IMR-90 (cell line): ENCODE results near the gene ZNF525. TPM values are rescaled to one million over a fixed set of nuclear protein-coding genes. Genes with fewer than 3 reads are reported as not detected.

Experiments used
- ATAC-seq: fragments of 200-7000 bp; cut with Tn5 transposase; 2 replicates; pipeline ENCODE4 v1.9.1; 2020; ENCODE audit warnings: low read depth, mild to moderate bottlenecking, moderate library complexity
- BruUV-seq: library from RNA; stranded (reverse); fragments of 400-500 nt; replicated peaks from 2 replicates; lab custom pipeline; 2021; lab: Mats Ljungman, UMichigan
- CTCF ChIA-PET: fragments of 300-600 bp; formaldehyde crosslinking; extraction: SDS; loops from one replicate; lab custom pipeline; 2021; ENCODE audit warnings: antibody characterized with exemption; lab: Yijun Ruan, JAX
- POLR2A ChIA-PET: fragments of 300-600 bp; sonication (Branson Sonifier 250); formaldehyde crosslinking; loops from one replicate; lab custom pipeline; 2022; ENCODE audit warnings: antibody characterized with exemption; ENCODE audit not compliant: unreplicated experiment; lab: Charles Lee
- DNase-seq: peaks from one replicate; pipeline ENCODE4 v3.0.0; 2013
- H2AFZ ChIP-seq: replicated peaks from 2 replicates; pipeline ENCODE3; 2013; ENCODE audit warnings: low read length, mild to moderate bottlenecking; ENCODE audit not compliant: poor library complexity
- H2AK5ac ChIP-seq: 2 replicates; pipeline ENCODE4 v1.6.1; 2013; ENCODE audit warnings: low read depth, low read length, inconsistent platforms
- H2AK9ac ChIP-seq: replicated peaks from 2 replicates; pipeline ENCODE3; 2013; ENCODE audit warnings: mild to moderate bottlenecking, low read depth, low read length, moderate library complexity; ENCODE audit not compliant: poor library complexity
- H2BK120ac ChIP-seq: 2 replicates; pipeline ENCODE4 v1.6.1; 2013; ENCODE audit warnings: low read depth, low read length, inconsistent platforms
- H2BK15ac ChIP-seq: 3 replicates; pipeline ENCODE4 v1.6.1; 2013; ENCODE audit warnings: low read depth, low read length, inconsistent platforms
- H2BK20ac ChIP-seq: 2 replicates; pipeline ENCODE4 v1.6.1; 2013; ENCODE audit warnings: low read depth, mild to moderate bottlenecking, inconsistent platforms, low read length, moderate library complexity
- H2BK5ac ChIP-seq: 2 replicates; pipeline ENCODE4 v1.6.1; 2013; ENCODE audit warnings: mild to moderate bottlenecking, low read depth, low read length, inconsistent platforms; ENCODE audit not compliant: poor library complexity, severe bottlenecking
- H3K14ac ChIP-seq: replicated peaks from 2 replicates; pipeline ENCODE4 v1.6.1; 2013; ENCODE audit warnings: low read depth, low read length, inconsistent platforms
- H3K18ac ChIP-seq: 2 replicates; pipeline ENCODE4 v1.6.1; 2013; ENCODE audit warnings: low read depth, low read length, control low read depth
- H3K23ac ChIP-seq: 2 replicates; pipeline ENCODE4 v1.6.1; 2013; ENCODE audit warnings: low read depth, low read length, inconsistent platforms
- H3K27ac ChIP-seq: 2 replicates; pipeline ENCODE4 v1.5.1; 2013; ENCODE audit warnings: mild to moderate bottlenecking, control low read depth, low read length; ENCODE audit not compliant: insufficient read depth
- H3K27me3 ChIP-seq: 2 replicates; pipeline ENCODE4 v1.6.1; 2013; ENCODE audit warnings: low read length; ENCODE audit not compliant: control insufficient read depth, insufficient read depth
- H3K36me3 ChIP-seq: 2 replicates; pipeline ENCODE4 v1.6.1; 2013; ENCODE audit warnings: low read length, mixed read lengths; ENCODE audit not compliant: control insufficient read depth, insufficient read depth
- H3K4ac ChIP-seq: 2 replicates; pipeline ENCODE4 v1.6.1; 2013; ENCODE audit warnings: low read depth, low read length, inconsistent platforms
- H3K4me1 ChIP-seq: 2 replicates; pipeline ENCODE4 v1.6.1; 2013; ENCODE audit warnings: low read length, mixed read lengths; ENCODE audit not compliant: control insufficient read depth, insufficient read depth
- H3K4me2 ChIP-seq: 2 replicates; pipeline ENCODE4 v1.6.1; 2013; ENCODE audit warnings: low read depth, mild to moderate bottlenecking, control low read depth, low read length, moderate library complexity
- H3K4me3 ChIP-seq: 2 replicates; pipeline ENCODE4 v1.5.1; 2013; ENCODE audit warnings: low read depth, mild to moderate bottlenecking, control low read depth, low read length, moderate library complexity; ENCODE audit not compliant: insufficient read depth
- H3K56ac ChIP-seq: 2 replicates; pipeline ENCODE4 v1.6.1; 2013; ENCODE audit warnings: low read length, inconsistent platforms; ENCODE audit not compliant: insufficient read depth; ENCODE audit errors: extremely low read depth
- H3K79me1 ChIP-seq, 2 experiments: 2 replicates each; pipeline ENCODE4 v1.6.1; 2013; ENCODE audit warnings: low read length in 2 of 2, inconsistent platforms in 1 of 2, low read depth in 1 of 2
- H3K9ac ChIP-seq: 2 replicates; pipeline ENCODE4 v1.6.1; 2013; ENCODE audit warnings: low read depth, low read length, control low read depth
- H3K9me1 ChIP-seq: 2 replicates; pipeline ENCODE4 v1.6.1; 2013; ENCODE audit warnings: low read length, inconsistent platforms; ENCODE audit not compliant: insufficient read depth
- H3K9me3 ChIP-seq: 2 replicates; pipeline ENCODE4 v1.6.1; 2013; ENCODE audit warnings: low read length; ENCODE audit not compliant: control insufficient read depth, insufficient read depth
- H4K20me1 ChIP-seq: 2 replicates; pipeline ENCODE4 v1.6.1; 2013; ENCODE audit warnings: low read length, inconsistent platforms; ENCODE audit not compliant: insufficient read depth
- H4K5ac ChIP-seq: 2 replicates; pipeline ENCODE4 v1.6.1; 2013; ENCODE audit warnings: mild to moderate bottlenecking, low read depth, low read length, control low read depth
- H4K8ac ChIP-seq, 2 experiments: 2 replicates each; pipeline ENCODE4 v1.6.1; 2013; ENCODE audit warnings: low read depth in 2 of 2, low read length in 2 of 2, control low read depth in 1 of 2, inconsistent platforms in 1 of 2
- H4K91ac ChIP-seq: 2 replicates; pipeline ENCODE4 v1.6.1; 2013; ENCODE audit warnings: low read depth, low read length, inconsistent platforms; ENCODE audit not compliant: insufficient read depth
- BHLHE40 ChIP-seq: fragments of 150-350 bp; IDR thresholded peaks from 2 replicates; pipeline ENCODE4 v1.6.1; 2016; ENCODE audit warnings: mild to moderate bottlenecking, low read depth, low read length
- CHD1 ChIP-seq: IDR thresholded peaks from 2 replicates; pipeline ENCODE4 v1.6.1; 2012; ENCODE audit warnings: low read depth, low read length, improper control_type of control experiment
- CTCF ChIP-seq: conservative IDR thresholded peaks from 2 replicates; pipeline ENCODE4 v1.5.1; 2012; ENCODE audit warnings: mild to moderate bottlenecking, low read depth, low read length, improper control_type of control experiment
- ELK1 ChIP-seq: fragments of 150-350 bp; IDR thresholded peaks from 2 replicates; pipeline ENCODE4 v1.6.1; 2016; ENCODE audit warnings: low read depth, mild to moderate bottlenecking, low read length, moderate library complexity, borderline replicate concordance
- MAFK ChIP-seq: IDR thresholded peaks from 2 replicates; pipeline ENCODE4 v1.6.1; 2012; ENCODE audit warnings: low read depth, low read length, improper control_type of control experiment
- MXI1 ChIP-seq: IDR thresholded peaks from 2 replicates; pipeline ENCODE4 v1.6.1; 2012; ENCODE audit warnings: low read depth, mild to moderate bottlenecking, low read length, moderate library complexity, borderline replicate concordance
- NFE2L2 ChIP-seq: fragments of 150-350 bp; IDR thresholded peaks from 2 replicates; pipeline ENCODE4 v1.6.1; 2016; ENCODE audit warnings: low read depth, mild to moderate bottlenecking, low read length
- POLR2A ChIP-seq: IDR thresholded peaks from 2 replicates; pipeline ENCODE4 v1.6.1; 2012; ENCODE audit warnings: mild to moderate bottlenecking, low read depth, low read length
- RAD21 ChIP-seq: IDR thresholded peaks from 2 replicates; pipeline ENCODE4 v1.6.1; 2012; ENCODE audit warnings: low read length, improper control_type of control experiment
- RCOR1 ChIP-seq: IDR thresholded peaks from 2 replicates; pipeline ENCODE4 v1.6.1; 2012; ENCODE audit warnings: mild to moderate bottlenecking, low read length, improper control_type of control experiment; ENCODE audit not compliant: insufficient replicate concordance
- RFX5 ChIP-seq: IDR thresholded peaks from 2 replicates; pipeline ENCODE4 v1.8.0; 2012; ENCODE audit warnings: low read depth, mild to moderate bottlenecking, low read length, moderate library complexity
- SMC3 ChIP-seq: fragments of 150-350 bp; IDR thresholded peaks from 2 replicates; pipeline ENCODE4 v1.6.1; 2016; ENCODE audit warnings: low read depth, mild to moderate bottlenecking, antibody characterized with exemption, low read length, moderate library complexity
- WGBS, 2 experiments: methylation state at CpG; one replicate each; pipeline versions ENCODE4 v1.1.5 to v1.1.7; 2013; ENCODE audit warnings: missing lambda C conversion rate in 2 of 2; ENCODE audit not compliant: insufficient read length in 1 of 2; ENCODE audit errors: extremely low coverage in 2 of 2; 5-methylcytosine and 5-hydroxymethylcytosine counted together
- dilution Hi-C: fragments of 300-500 bp; cut with HindIII; formaldehyde crosslinking; loops from one replicate; pipeline ENCODE4 v1.14.3; 2018; ENCODE audit warnings: low sequenced_read_pairs; ENCODE audit not compliant: unreplicated experiment
- in situ Hi-C: fragments of 300-500 bp; cut with MboI; formaldehyde crosslinking; loops from 3 replicates; pipeline ENCODE4 v1.14.3; 2019; ENCODE audit warnings: low sequenced_read_pairs, inconsistent platforms, mixed read lengths
- intact Hi-C: fragments of 100-400 bp; cut with micrococcal nuclease; formaldehyde crosslinking; loops from 2 replicates; pipeline ENCODE4 v1.10.0; 2022
- polyA plus RNA-seq, 3 experiments: library from polyadenylated mRNA; depleted of rRNA; stranded (reverse); fragments of >200 nt; gene quantifications; 2 replicates each; pipeline ENCODE4 v1.2.3, GENCODE V29; 2012; ENCODE audit warnings: low replicate concordance in 1 of 3
- total RNA-seq: library from RNA; depleted of rRNA; stranded (reverse); fragments of >200 nt; gene quantifications from 2 replicates; pipeline ENCODE4 v1.2.3, GENCODE V29; 2012

ZNF525 gene
- total and polyA plus RNA-seq, 2 of the 4 experiments (the other 2 are of a cell fraction), result 1.4 to 4.5 TPM

- Histone ChIP-seq H3K27ac (no peak overlapping the region), H2BK15ac (no peak overlapping the region), H2BK5ac (no peak overlapping the region), H4K20me1 (no peaks in the 10 kb centered on the region), H3K9me3 (peaks cover 7% of the 10 kb centered on the region; the same call in 1 of the 2 replicates), H2BK120ac (no peak overlapping the region), H3K23ac (no peak overlapping the region), H4K5ac (no peak overlapping the region), H3K27me3 (no peaks in the 10 kb centered on the region), H3K18ac (no peak overlapping the region), H2AK9ac (no peak overlapping the region), H3K36me3 (no peaks in the 10 kb centered on the region), H3K79me1 (peaks cover 0 to 3% of the 10 kb centered on the region in 2 experiments; a peak in 1 of 4 replicates), H3K4me3 (no peak overlapping the region), H3K4ac (no peak overlapping the region), H3K4me1 (peaks cover 1% of the 10 kb centered on the region; the same call in 1 of the 2 replicates), H2BK20ac (no peak overlapping the region), H4K8ac (no peak overlapping the region), H3K9me1 (no peaks in the 10 kb centered on the region), H2AFZ (peak overlapping the region; percentile 64), H3K9ac (no peak overlapping the region), H3K4me2 (no peak overlapping the region), H3K56ac (no peak overlapping the region), H2AK5ac (no peak overlapping the region), H4K91ac (no peak overlapping the region), H3K14ac (no peak overlapping the region)
- intact Hi-C loops, result no loop called here
- ChIA-PET CTCF (no interaction called here), POLR2A (no interaction called here)
- BruUV-seq, result no TSS peak
- TF ChIP-seq ELK1 (no peak), RCOR1 (no peak), MAFK (no peak), POLR2A (no peak), SMC3 (no peak), CTCF (no peak), NFE2L2 (no peak), CHD1 (no peak), BHLHE40 (no peak), MXI1 (no peak), RFX5 (no peak), RAD21 (no peak)
- dilution Hi-C loops, result no loop called here
- in situ Hi-C loops, result no loop called here
- WGBS, 2 experiments, result no CpG with 5 or more reads among the region's 24 CpGs
- peak; percentile 4 for DNase-seq
- no peak for ATAC-seq
These were observed 36.5 kb upstream of the ZNF525 start for GRCh38 chr19:53328967-53329366.
